Ovary (tissue), 9 donors: Measurements from ENCODE around the gene LMF2. TPM values are rescaled to one million over a fixed set of nuclear protein-coding genes. Genes with fewer than 3 reads are reported as not detected.
"Not testable (repeated sequence)": the region's sequence is repeated elsewhere in the genome, so short reads cannot be mapped to it uniquely, and the experiment has no call there.

Experiments used
- DNase-seq, 5 donors: peaks; one replicate each; pipeline ENCODE4 v3.0.0-alpha.2; 2019 to 2020
- H3K27ac ChIP-seq, 2 donors: fragments of 200-600 bp; one replicate each; pipeline versions ENCODE4 v1.5.1 to v1.8.0; 2019 to 2022
- H3K27me3 ChIP-seq: fragments of 200-600 bp; one replicate; pipeline ENCODE4 v1.8.0; 2022
- H3K36me3 ChIP-seq: fragments of 200-600 bp; sonication (generic); one replicate; pipeline ENCODE4 v1.5.1; 2019
- H3K4me1 ChIP-seq: one replicate; pipeline ENCODE4 v1.8.1; 2013; ENCODE audit warnings: mild to moderate bottlenecking, moderate library complexity; ENCODE audit not compliant: insufficient read depth
- H3K4me3 ChIP-seq: fragments of 200-600 bp; sonication (generic); one replicate; pipeline ENCODE4 v1.5.1; 2017
- H3K9me3 ChIP-seq, 2 donors: fragments of 200-600 bp in 1 of 2; sonication (generic) in 1 of 2; one replicate each; pipeline versions ENCODE4 v1.5.1 to v1.8.1; 2013 to 2019; ENCODE audit warnings: mild to moderate bottlenecking in 1 of 2, moderate library complexity in 1 of 2
- EP300 ChIP-seq: sonication (generic); formaldehyde crosslinking; IDR thresholded peaks from one replicate; pipeline ENCODE4 v1.6.1; 2017; ENCODE audit warnings: antibody characterized with exemption
- POLR2A ChIP-seq: fragments of 450-650 bp; IDR thresholded peaks from one replicate; pipeline ENCODE4 v1.6.1; 2017; ENCODE audit warnings: antibody characterized with exemption, mild to moderate bottlenecking, moderate library complexity
- WGBS, 3 donors: extraction: QIAGEN DNeasy Blood & Tissue Kit in 1 of 3; methylation state at CpG; one replicate each; pipeline versions ENCODE4 v1.1.5 to v1.1.7; 2013 to 2017; 5-methylcytosine and 5-hydroxymethylcytosine counted together
- intact Hi-C, 4 donors: fragments of 100-400 bp; cut with DNase I; formaldehyde crosslinking; loops; one replicate each; pipeline versions ENCODE4 v1.11.0 to v1.15.1; 2022 to 2023
- polyA plus RNA-seq, 2 donors: library from polyadenylated mRNA; stranded (reverse); fragments of 200-250 nt in 1 of 2; fragments of 350-450 nt in 1 of 2; fragmentation: Illumina TruSeq in 1 of 2; extraction: RNeasy Lipid Tissue Mini Kit (QIAGEN cat#74804) in 1 of 2; gene quantifications; one replicate each; pipeline ENCODE4 v1.2.3, GENCODE V29; 2013 to 2014
- total RNA-seq, 7 donors: library from RNA; depleted of rRNA in 2 of 7; stranded (reverse); fragments of >200 nt in 2 of 7; fragmentation: NEBNext Ultra II Directional in 3 of 7; extraction: Animal tissue kit (Norgen Biotek cat#: 25700) in 3 of 7; gene quantifications; one replicate each; pipeline versions ENCODE4 v1.1.0 to v1.2.4, GENCODE V29; 2016 to 2023
- TF ChIP-seq, protein P1 (sequence below), 3 donors: fragments of 450-650 bp in 2 of 3; fragments of 200-600 bp in 1 of 3; IDR thresholded peaks; one replicate each; pipeline versions ENCODE4 v1.5.1 to v1.8.0; 2016 to 2022; ENCODE audit warnings: antibody characterized with exemption in 3 of 3, mild to moderate bottlenecking in 1 of 3
- donor health status: DM: no; HTN: no; CAD: no; lungs with moderate emphysema.
- donor health status: DM: no; HTN: no; CAD: no.
- donor health status: Bipolar disorder and iron deficiency.
- donor health status: DM: yes; HTN: yes; CAD: no.
- donor health status: DM: no; HTN: no; CAD: no.
- donor health status: DM: yes; HTN: yes; CAD: no.

Gene LMF2
- total and polyA plus RNA-seq, 9 donors: 1.5 to 76.6 (median 52.3) TPM

GRCh38 chr22:50544078-50544745, 36.7 kb upstream of the LMF2 start:
- 3 to 4% (median 4%) methylated on average over 39 to 52 of the region's 52 CpGs for WGBS, 3 donors

DNA sequence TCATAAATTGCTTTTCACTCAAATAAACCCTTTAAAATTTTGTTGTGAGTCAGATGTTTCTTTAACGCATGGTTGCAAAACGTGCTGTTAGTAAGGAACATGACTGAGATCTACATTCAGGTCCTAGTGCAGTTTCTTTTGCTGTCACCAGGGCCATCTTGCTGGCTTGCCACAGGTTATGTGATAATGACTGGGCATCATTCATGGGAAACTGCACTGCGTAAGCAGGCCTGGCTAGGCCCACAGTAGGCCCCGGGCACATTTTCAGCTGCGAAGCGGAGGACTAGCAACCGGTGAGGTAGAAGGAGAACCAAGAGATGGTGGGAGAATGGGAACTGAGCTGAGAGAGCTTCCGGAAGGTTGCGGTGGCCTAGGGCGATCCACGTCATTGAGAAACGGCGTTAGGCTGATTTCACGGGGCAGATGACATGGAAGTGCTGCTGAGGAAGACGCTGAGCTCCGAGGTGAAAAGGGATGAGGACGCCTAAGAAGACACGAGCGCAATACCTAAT, 35.0 kb upstream of the LMF2 start:
- peak in 1 of 5 donors; percentile 13 for DNase-seq
- H3K27me3 ChIP-seq: peaks cover 7% of the 10 kb centered on the region
- 93 to 96% (median 93%) methylated on average over 19 of the region's 19 CpGs for WGBS, 3 donors
- TF ChIP-seq EP300 (no peak), POLR2A (no peak)
- TF ChIP-seq, protein P1, sequence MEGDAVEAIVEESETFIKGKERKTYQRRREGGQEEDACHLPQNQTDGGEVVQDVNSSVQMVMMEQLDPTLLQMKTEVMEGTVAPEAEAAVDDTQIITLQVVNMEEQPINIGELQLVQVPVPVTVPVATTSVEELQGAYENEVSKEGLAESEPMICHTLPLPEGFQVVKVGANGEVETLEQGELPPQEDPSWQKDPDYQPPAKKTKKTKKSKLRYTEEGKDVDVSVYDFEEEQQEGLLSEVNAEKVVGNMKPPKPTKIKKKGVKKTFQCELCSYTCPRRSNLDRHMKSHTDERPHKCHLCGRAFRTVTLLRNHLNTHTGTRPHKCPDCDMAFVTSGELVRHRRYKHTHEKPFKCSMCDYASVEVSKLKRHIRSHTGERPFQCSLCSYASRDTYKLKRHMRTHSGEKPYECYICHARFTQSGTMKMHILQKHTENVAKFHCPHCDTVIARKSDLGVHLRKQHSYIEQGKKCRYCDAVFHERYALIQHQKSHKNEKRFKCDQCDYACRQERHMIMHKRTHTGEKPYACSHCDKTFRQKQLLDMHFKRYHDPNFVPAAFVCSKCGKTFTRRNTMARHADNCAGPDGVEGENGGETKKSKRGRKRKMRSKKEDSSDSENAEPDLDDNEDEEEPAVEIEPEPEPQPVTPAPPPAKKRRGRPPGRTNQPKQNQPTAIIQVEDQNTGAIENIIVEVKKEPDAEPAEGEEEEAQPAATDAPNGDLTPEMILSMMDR (IDR thresholded peaks at IDR 0.05): no peak
- no peak overlapping the region for H3K4me3 ChIP-seq
- no peaks in the 10 kb centered on the region for H3K9me3 ChIP-seq
- H3K27ac ChIP-seq: no peak overlapping the region
- H3K4me1 ChIP-seq: no peaks in the 10 kb centered on the region
- intact Hi-C loops: no loop called here
- no peaks in the 10 kb centered on the region for H3K36me3 ChIP-seq

More at GRCh38 chr22:50544078-50544745, 36.7 kb upstream of the LMF2 start:
- no peaks in the 10 kb centered on the region for H3K4me1 ChIP-seq
- TF ChIP-seq, protein P1 (IDR thresholded peaks at IDR 0.05): no peak
- TF ChIP-seq EP300 (no peak), POLR2A (no peak)
- no peaks in the 10 kb centered on the region for H3K36me3 ChIP-seq
- H3K27ac ChIP-seq: no peak overlapping the region
- DNase-seq: peak in 3 of 5 donors; percentile 62 to 72 (median 62)
- peaks cover 7% of the 10 kb centered on the region for H3K27me3 ChIP-seq
- H3K9me3 ChIP-seq: no peaks in the 10 kb centered on the region
- no peak overlapping the region for H3K4me3 ChIP-seq
- intact Hi-C loops: no loop called here

GRCh38 chr22:50541667-50542026, 34.1 kb upstream of the LMF2 start:
- H3K36me3 ChIP-seq, H3K27me3 ChIP-seq, H3K9me3 ChIP-seq, H3K27ac ChIP-seq, H3K4me1 ChIP-seq, H3K4me3 ChIP-seq, intact Hi-C loops: not testable (repeated sequence)
- whole genome bisulfite sequencing, 3 donors: 74 to 84% (median 79%) methylated on average over 5 of the region's 5 CpGs
- peak in 1 of 5 donors; percentile 16 for DNase-seq

GRCh38 chr22:50540381-50540780, 32.9 kb upstream of the LMF2 start:
- Histone ChIP-seq H3K27me3 (peaks cover 5% of the 10 kb centered on the region), H3K4me3 (no peak overlapping the region), H3K9me3 (no peaks in the 10 kb centered on the region), H3K36me3 (no peaks in the 10 kb centered on the region), H3K4me1 (no peaks in the 10 kb centered on the region), H3K27ac (no peak overlapping the region)
- WGBS, 3 donors: 80 to 82% (median 80%) methylated on average over 10 of the region's 10 CpGs
- TF ChIP-seq, protein P1 (IDR thresholded peaks at IDR 0.05): no peak
- TF ChIP-seq EP300: no peak
- no peak for TF ChIP-seq POLR2A
- no peak for DNase-seq
- intact Hi-C loops: no loop called here

DNA sequence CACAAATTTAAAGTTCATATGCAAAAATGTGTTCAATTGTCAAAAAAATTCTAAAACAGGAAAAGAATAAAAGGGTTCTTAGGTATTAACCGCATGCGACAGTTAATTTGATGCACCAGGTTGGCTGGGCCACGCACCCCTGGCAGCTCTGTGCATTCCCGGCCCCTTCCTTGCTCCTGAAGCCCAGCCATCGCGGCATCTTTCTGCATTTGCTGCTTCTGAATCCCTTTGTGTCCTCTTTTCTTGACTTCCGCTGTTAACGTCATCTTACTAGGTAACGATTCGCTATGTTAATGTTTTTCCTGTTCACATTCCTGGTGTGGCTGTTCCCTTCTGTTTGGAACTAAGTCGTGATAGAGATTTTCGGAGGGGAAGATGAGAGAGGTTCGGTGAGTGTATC, 30.3 kb upstream of the LMF2 start:
- Histone ChIP-seq H3K36me3 (no peaks in the 10 kb centered on the region), H3K4me3 (no peak overlapping the region), H3K27ac (no peak overlapping the region), H3K4me1 (no peaks in the 10 kb centered on the region), H3K9me3 (no peaks in the 10 kb centered on the region), H3K27me3 (no peaks in the 10 kb centered on the region)
- no peak for DNase-seq
- 84 to 85% (median 84%) methylated on average over 13 of the region's 13 CpGs for WGBS, 3 donors
- TF ChIP-seq, protein P1 (IDR thresholded peaks at IDR 0.05): no peak
- TF ChIP-seq EP300: no peak
- no peak for TF ChIP-seq POLR2A
- intact Hi-C loops: no loop called here
